HCT116 (cell line): ENCODE data around the gene TRPT1. TPM values are rescaled to one million over a fixed set of nuclear protein-coding genes. Genes with fewer than 3 reads are reported as not detected.
A peak's percentile ranks its signal among the peaks of the same experiment; 100 is the strongest.

Source experiments
- ATAC-seq: fragments of 200-7000 bp; cut with Tn5 transposase; 2 replicates; pipeline ENCODE4 v1.9.1; 2020; ENCODE audit warnings: mild to moderate bottlenecking, moderate library complexity
- Bru-seq: library from RNA; stranded (reverse); fragments of 400-500 nt; gene quantifications from one replicate; lab custom pipeline; 2021; lab: Mats Ljungman, UMichigan
- BruChase-seq, 2 experiments: library from RNA; stranded (reverse); fragments of 400-500 nt; gene quantifications; one replicate each; lab custom pipeline; 2021; lab: Mats Ljungman, UMichigan
- BruUV-seq: library from RNA; stranded (reverse); fragments of 400-500 nt; replicated peaks from 2 replicates; lab custom pipeline; 2021; lab: Mats Ljungman, UMichigan
- CTCF ChIA-PET: fragments of 300-600 bp; sonication (Branson Sonifier 250); formaldehyde crosslinking; loops from one replicate; lab custom pipeline; 2021; ENCODE audit warnings: antibody characterized with exemption; lab: Charles Lee
- POLR2A ChIA-PET: fragments of 300-600, 350-600 bp; sonication (Branson Sonifier 250); formaldehyde crosslinking; loops from one replicate; lab custom pipeline; 2021; ENCODE audit warnings: antibody characterized with exemption; lab: Charles Lee
- RAD21 ChIA-PET, 2 experiments: fragments of 300-600 bp; sonication (Branson Sonifier 250); formaldehyde crosslinking; loops; one replicate each; lab custom pipeline; 2023; ENCODE audit warnings: low total read pairs in 2 of 2; ENCODE audit not compliant: uncharacterized antibody in 2 of 2, unreplicated experiment in 2 of 2, low non-redundant PET in 1 of 2; lab: Charles Lee
- DNase-seq: peaks from one replicate; pipeline ENCODE4 v3.0.0-alpha.2; 2010; ENCODE audit warnings: low read depth, low spot score
- H2AFZ ChIP-seq: fragments of 200-600 bp; shearing (Covaris generic), sonication (generic); 2 replicates; pipeline ENCODE4 v1.6.1; 2017; ENCODE audit warnings: low read depth, mixed run types, mixed read lengths, antibody characterized with exemption, low read length; ENCODE audit not compliant: poor library complexity, severe bottlenecking
- H3K27ac ChIP-seq: 2 replicates; pipeline ENCODE4 v1.5.1; 2012; ENCODE audit warnings: low read depth, low read length
- H3K27me3 ChIP-seq: fragments of 200-600 bp; sonication (generic); 2 replicates; pipeline ENCODE4 v1.6.1; 2016; ENCODE audit warnings: mixed run types, low read length, mixed read lengths; ENCODE audit not compliant: insufficient read depth
- H3K36me3 ChIP-seq, 2 experiments: fragments of 200-500 bp in 1 of 2; fragments of 200-600 bp in 1 of 2; sonication (Bioruptor generic) in 1 of 2; sonication (generic) in 1 of 2; 2 replicates each; pipeline versions ENCODE4 v1.5.1 to v1.6.1; 2014 to 2016; ENCODE audit warnings: low read length in 2 of 2, inconsistent platforms in 1 of 2, mixed read lengths in 1 of 2, mixed run types in 1 of 2; ENCODE audit not compliant: insufficient read depth in 2 of 2, control insufficient read depth in 1 of 2
- H3K4me1 ChIP-seq, 2 experiments: fragments of 200-600 bp in 1 of 2; sonication (generic) in 1 of 2; 2 replicates each; pipeline versions ENCODE4 v1.5.1 to v1.6.1; 2012 to 2017; ENCODE audit warnings: low read length in 2 of 2, inconsistent platforms in 1 of 2, mild to moderate bottlenecking in 1 of 2, mixed read lengths in 1 of 2, mixed run types in 1 of 2, moderate library complexity in 1 of 2; ENCODE audit not compliant: insufficient read depth in 2 of 2, control insufficient read depth in 1 of 2
- H3K4me2 ChIP-seq: fragments of 200-600 bp; sonication (generic); 2 replicates; pipeline ENCODE4 v1.6.1; 2017; ENCODE audit warnings: mixed run types, low read length, mixed read lengths
- H3K4me3 ChIP-seq, 2 experiments: fragments of 200-600 bp in 1 of 2; sonication (generic) in 1 of 2; replicated peaks in 1 of 2; 2 replicates each; pipeline ENCODE4 v1.5.1; 2011 to 2016; ENCODE audit warnings: low read length in 2 of 2, control low read depth in 1 of 2, low read depth in 1 of 2, mild to moderate bottlenecking in 1 of 2, mixed read lengths in 1 of 2, mixed run types in 1 of 2
- H3K79me2 ChIP-seq: fragments of 200-600 bp; sonication (generic); 2 replicates; pipeline ENCODE4 v1.6.1; 2017; ENCODE audit warnings: mild to moderate bottlenecking, mixed run types, low read length, moderate library complexity, mixed read lengths; ENCODE audit not compliant: insufficient read depth
- H3K9ac ChIP-seq: fragments of 200-600 bp; sonication (generic); 2 replicates; pipeline ENCODE4 v1.6.1; 2016; ENCODE audit warnings: low read length, mixed read lengths
- H3K9me2 ChIP-seq: fragments of 200-600 bp; sonication (generic), shearing (Covaris generic); 2 replicates; pipeline ENCODE4 v1.6.1; 2017; ENCODE audit warnings: mixed run types, mild to moderate bottlenecking, moderate library complexity; ENCODE audit not compliant: insufficient read depth
- H3K9me3 ChIP-seq, 2 experiments: fragments of 200-500 bp in 1 of 2; fragments of 200-600 bp in 1 of 2; sonication (Bioruptor generic) in 1 of 2; sonication (generic) in 1 of 2; 2 replicates each; pipeline ENCODE4 v1.6.1; 2014 to 2017; ENCODE audit warnings: low read length in 2 of 2, mixed read lengths in 2 of 2, inconsistent platforms in 1 of 2, low read depth in 1 of 2, mild to moderate bottlenecking in 1 of 2, mixed run types in 1 of 2, moderate library complexity in 1 of 2; ENCODE audit not compliant: control insufficient read depth in 1 of 2, insufficient read depth in 1 of 2
- H4K20me1 ChIP-seq: fragments of 200-600 bp; sonication (generic), shearing (Covaris generic); 2 replicates; pipeline ENCODE4 v1.6.1; 2017; ENCODE audit warnings: mixed run types, mild to moderate bottlenecking, moderate library complexity; ENCODE audit not compliant: insufficient read depth
- POLR2AphosphoS5 ChIP-seq: IDR thresholded peaks from 2 replicates; pipeline ENCODE4 v1.6.1; 2011; ENCODE audit warnings: mild to moderate bottlenecking, low read depth, low read length, moderate library complexity
- SIN3A ChIP-seq: IDR thresholded peaks from 2 replicates; pipeline ENCODE4 v1.6.1; 2012; ENCODE audit warnings: low read depth
- YY1 ChIP-seq: IDR thresholded peaks from 2 replicates; pipeline ENCODE4 v1.6.1; 2011; ENCODE audit warnings: low read length, low read depth, moderate library complexity, mild to moderate bottlenecking; ENCODE audit not compliant: insufficient replicate concordance; ENCODE audit errors: extremely low read depth
- intact Hi-C: fragments of 100-400 bp; cut with micrococcal nuclease; formaldehyde crosslinking; loops from 2 replicates; pipeline ENCODE4 v1.10.0; 2022
- long read RNA-seq: library from polyadenylated mRNA; unstranded; transcript quantifications from one replicate; pipeline ENCODE4 v2.0.0, GENCODE V29; 2021; ENCODE audit not compliant: unreplicated experiment
- polyA plus RNA-seq: library from polyadenylated mRNA; unstranded; fragments of >200 nt; gene quantifications from 2 replicates; pipeline ENCODE4 v1.2.1, GENCODE V29; 2012; ENCODE audit warnings: missing spikeins
- total RNA-seq: library from RNA; stranded (reverse); gene quantifications from one replicate; pipeline ENCODE4 v1.2.1, GENCODE V29; 2021; ENCODE audit not compliant: unreplicated experiment
- TF ChIP-seq, protein P1 (sequence below): IDR thresholded peaks from 2 replicates; pipeline ENCODE4 v1.6.1; 2011; ENCODE audit warnings: mild to moderate bottlenecking, low read length, moderate library complexity; ENCODE audit not compliant: insufficient replicate concordance; ENCODE audit errors: extremely low read depth
- TF ChIP-seq, protein P2 (sequence below), 3 experiments: fragments of 200-600 bp in 1 of 3; sonication (generic) in 1 of 3; IDR thresholded peaks in 2 of 3; conservative IDR thresholded peaks in 1 of 3; 2 replicates each; pipeline ENCODE4 v1.5.1; 2012 to 2017; ENCODE audit warnings: low read depth in 2 of 3, low read length in 2 of 3, antibody characterized with exemption in 1 of 3, borderline replicate concordance in 1 of 3, control low read depth in 1 of 3, mild to moderate bottlenecking in 1 of 3, mixed read lengths in 1 of 3, mixed run types in 1 of 3, moderate library complexity in 1 of 3; ENCODE audit not compliant: insufficient read depth in 1 of 3

Gene TRPT1, protein sequence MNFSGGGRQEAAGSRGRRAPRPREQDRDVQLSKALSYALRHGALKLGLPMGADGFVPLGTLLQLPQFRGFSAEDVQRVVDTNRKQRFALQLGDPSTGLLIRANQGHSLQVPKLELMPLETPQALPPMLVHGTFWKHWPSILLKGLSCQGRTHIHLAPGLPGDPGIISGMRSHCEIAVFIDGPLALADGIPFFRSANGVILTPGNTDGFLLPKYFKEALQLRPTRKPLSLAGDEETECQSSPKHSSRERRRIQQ
- total RNA-seq (43.2 TPM), Bru-seq, nascent RNA (percentile 64 among the genes with signal in this experiment), BruChase-seq, experiment 1, labeled RNA remaining after a 6-hour chase (percentile 65 among the genes with signal in this experiment), BruChase-seq, experiment 2, labeled RNA remaining after a 2-hour chase (percentile 59 among the genes with signal in this experiment)
- 79.7 and 85.3 TPM in 2 replicates for polyA plus RNA-seq
- long read RNA-seq, transcript TRPT1-201 (8 exons, 962 nt) = major isoform, 12 of 62 reads
- long read RNA-seq, partial matches to known transcripts = 12 of 62 reads
- long read RNA-seq, other reads (novel, unspliced or antisense) = 32 of 62 reads

DNA sequence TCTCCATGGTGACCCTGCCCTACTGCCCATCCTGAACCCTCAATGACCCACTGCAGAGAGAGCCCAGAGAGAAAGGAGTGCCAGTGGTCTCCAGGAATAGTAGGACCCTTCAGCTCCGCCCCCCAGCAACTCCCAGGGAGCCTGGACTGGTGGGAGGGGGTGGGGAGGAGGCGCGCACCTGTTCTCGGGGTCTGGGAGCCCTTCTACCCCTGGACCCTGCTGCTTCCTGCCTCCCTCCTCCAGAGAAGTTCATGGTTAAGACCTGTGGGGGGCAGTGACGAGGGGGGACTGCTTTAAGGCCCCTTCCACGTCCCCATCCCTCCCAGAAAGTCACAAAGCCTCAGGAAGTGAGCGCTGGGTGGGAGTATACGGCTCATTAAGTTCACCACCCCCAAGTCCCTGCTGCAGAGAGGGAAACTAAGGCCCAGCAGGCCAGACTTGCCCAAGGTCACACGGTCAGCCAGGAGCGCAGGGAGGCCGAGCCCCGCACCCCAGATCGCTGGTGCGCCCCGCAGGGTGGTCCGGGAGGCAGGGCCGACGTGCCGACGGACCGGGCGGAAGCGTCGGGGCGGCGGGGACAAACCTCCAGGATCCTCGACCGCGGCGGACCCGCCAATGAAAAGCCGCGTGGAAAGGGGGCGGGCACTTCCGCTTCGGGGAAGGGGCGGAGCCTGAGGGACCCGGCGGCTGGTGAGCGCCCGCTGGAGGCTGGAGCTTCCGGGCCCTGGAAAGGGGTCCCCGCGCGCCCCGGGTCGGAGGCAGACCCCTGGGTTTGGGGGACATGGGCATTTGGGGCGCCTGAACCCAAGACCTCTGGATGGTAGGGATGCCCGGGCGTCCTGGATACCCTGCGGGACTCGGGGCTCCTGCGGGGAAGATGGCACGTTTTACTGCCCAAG lies at the start of gene TRPT1, which contains the start of gene NUDT22:
TRPT1 (minus strand) TSS at position 579 of the 899 bp plus-strand sequence; CDS start at position 253, 326 bp downstream.
NUDT22 (plus strand) TSS at position 667 of the 899 bp plus-strand sequence. CDS start 379 bp downstream, outside the sequence.
- ChIA-PET CTCF (interaction anchor here (1.0 to 2.0 kb wide), 5 partner anchors 22 to 106 kb away, joined by 3 to 8 read pairs (median 3); partner anchors contain the start of gene PLCB3), POLR2A (interaction anchor here (1.2 to 1.5 kb wide), 3 partner anchors 15 to 58 kb away, joined by 4 to 6 read pairs (median 5); partner anchors contain the start of gene FKBP2)
- intact Hi-C loops = no loop called here
- BruUV-seq = TSS peak; percentile 64
- DNase-seq = no peak
- H2AFZ ChIP-seq = no peak within 1 kb of the TSS
- peaks cover 0 to 6% of the 10 kb centered on the region in 2 experiments; a peak in 1 of 4 replicates for H3K36me3 ChIP-seq
- TF ChIP-seq, protein P1, sequence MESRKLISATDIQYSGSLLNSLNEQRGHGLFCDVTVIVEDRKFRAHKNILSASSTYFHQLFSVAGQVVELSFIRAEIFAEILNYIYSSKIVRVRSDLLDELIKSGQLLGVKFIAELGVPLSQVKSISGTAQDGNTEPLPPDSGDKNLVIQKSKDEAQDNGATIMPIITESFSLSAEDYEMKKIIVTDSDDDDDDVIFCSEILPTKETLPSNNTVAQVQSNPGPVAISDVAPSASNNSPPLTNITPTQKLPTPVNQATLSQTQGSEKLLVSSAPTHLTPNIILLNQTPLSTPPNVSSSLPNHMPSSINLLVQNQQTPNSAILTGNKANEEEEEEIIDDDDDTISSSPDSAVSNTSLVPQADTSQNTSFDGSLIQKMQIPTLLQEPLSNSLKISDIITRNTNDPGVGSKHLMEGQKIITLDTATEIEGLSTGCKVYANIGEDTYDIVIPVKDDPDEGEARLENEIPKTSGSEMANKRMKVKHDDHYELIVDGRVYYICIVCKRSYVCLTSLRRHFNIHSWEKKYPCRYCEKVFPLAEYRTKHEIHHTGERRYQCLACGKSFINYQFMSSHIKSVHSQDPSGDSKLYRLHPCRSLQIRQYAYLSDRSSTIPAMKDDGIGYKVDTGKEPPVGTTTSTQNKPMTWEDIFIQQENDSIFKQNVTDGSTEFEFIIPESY = no peak
- TF ChIP-seq YY1 = peak; percentile 61
- TF ChIP-seq, protein P2, sequence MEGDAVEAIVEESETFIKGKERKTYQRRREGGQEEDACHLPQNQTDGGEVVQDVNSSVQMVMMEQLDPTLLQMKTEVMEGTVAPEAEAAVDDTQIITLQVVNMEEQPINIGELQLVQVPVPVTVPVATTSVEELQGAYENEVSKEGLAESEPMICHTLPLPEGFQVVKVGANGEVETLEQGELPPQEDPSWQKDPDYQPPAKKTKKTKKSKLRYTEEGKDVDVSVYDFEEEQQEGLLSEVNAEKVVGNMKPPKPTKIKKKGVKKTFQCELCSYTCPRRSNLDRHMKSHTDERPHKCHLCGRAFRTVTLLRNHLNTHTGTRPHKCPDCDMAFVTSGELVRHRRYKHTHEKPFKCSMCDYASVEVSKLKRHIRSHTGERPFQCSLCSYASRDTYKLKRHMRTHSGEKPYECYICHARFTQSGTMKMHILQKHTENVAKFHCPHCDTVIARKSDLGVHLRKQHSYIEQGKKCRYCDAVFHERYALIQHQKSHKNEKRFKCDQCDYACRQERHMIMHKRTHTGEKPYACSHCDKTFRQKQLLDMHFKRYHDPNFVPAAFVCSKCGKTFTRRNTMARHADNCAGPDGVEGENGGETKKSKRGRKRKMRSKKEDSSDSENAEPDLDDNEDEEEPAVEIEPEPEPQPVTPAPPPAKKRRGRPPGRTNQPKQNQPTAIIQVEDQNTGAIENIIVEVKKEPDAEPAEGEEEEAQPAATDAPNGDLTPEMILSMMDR (IDR thresholded peaks at IDR 0.05 in 2 of 3, conservative IDR thresholded peaks at IDR 0.05 in 1 of 3; ENCODE audit: borderline replicate concordance in 1 of 3, insufficient read depth in 1 of 3, low read depth in 2 of 3, low read length in 2 of 3) = no peak
- TF ChIP-seq SIN3A = no peak
- peak; percentile 91 for TF ChIP-seq POLR2AphosphoS5
- TF ChIP-seq, all 23 proteins: peak for 2
- peak within 1 kb of the TSS; percentile 100 for H3K4me2 ChIP-seq
- H3K9ac ChIP-seq = peak within 1 kb of the TSS; percentile 96
- no peaks in the 10 kb centered on the region for H3K27me3 ChIP-seq
- peaks cover 17 to 36% of the 10 kb centered on the region in 2 experiments for H3K4me1 ChIP-seq
- RAD21 ChIA-PET = interaction anchor here (0.9 to 1.1 kb wide), 3 partner anchors 22 to 44 kb away, joined by 3 read pairs; partner anchors contain the start of gene STIP1 (in 1 of the 2)
- no peaks in the 10 kb centered on the region for H3K9me3 ChIP-seq
- no peaks in the 10 kb centered on the region for H4K20me1 ChIP-seq
- peak within 1 kb of the TSS; percentile 82 to 90 for H3K4me3 ChIP-seq
- peaks cover 19% of the 10 kb centered on the region; the same call in 1 of the 2 replicates for H3K79me2 ChIP-seq
- ATAC-seq = peak; percentile 78
- no peaks in the 10 kb centered on the region for H3K9me2 ChIP-seq
- peak within 1 kb of the TSS; percentile 95 for H3K27ac ChIP-seq
